Colonic mucosa (tissue), 4 donors: ENCODE results near the gene ALKBH7. TPM values are rescaled to one million over a fixed set of nuclear protein-coding genes. Genes with fewer than 3 reads are reported as not detected.
"Not testable (repeated sequence)": the region's sequence is repeated elsewhere in the genome, so short reads cannot be mapped to it uniquely, and the experiment has no call there.

Source experiments
- DNase-seq: peaks from one replicate; pipeline ENCODE4 v3.0.0-alpha.2; 2020
- H3K27ac ChIP-seq: fragments of 200-600 bp; one replicate; pipeline ENCODE4 v1.8.0; 2021
- H3K27me3 ChIP-seq: fragments of 200-600 bp; one replicate; pipeline ENCODE4 v1.8.0; 2021
- H3K36me3 ChIP-seq: fragments of 200-600 bp; one replicate; pipeline ENCODE4 v1.8.0; 2021
- H3K4me1 ChIP-seq: fragments of 200-600 bp; one replicate; pipeline ENCODE4 v1.8.0; 2021; ENCODE audit warnings: mild to moderate bottlenecking
- H3K4me3 ChIP-seq: fragments of 200-600 bp; one replicate; pipeline ENCODE4 v1.8.0; 2021
- H3K9ac ChIP-seq, 2 donors: one replicate each; pipeline ENCODE4 v1.7.0; 2013; ENCODE audit warnings: control low read depth in 2 of 2, low read depth in 2 of 2, low read length in 2 of 2
- H3K9me3 ChIP-seq: fragments of 200-600 bp; one replicate; pipeline ENCODE4 v1.8.0; 2021
- CTCF ChIP-seq: fragments of 200-600 bp; IDR thresholded peaks from one replicate; pipeline ENCODE4 v1.8.0; 2022; ENCODE audit warnings: antibody characterized with exemption, mild to moderate bottlenecking
- intact Hi-C: fragments of 100-400 bp; cut with DNase I; formaldehyde crosslinking; loops from one replicate; pipeline ENCODE4 v1.14.1; 2022
- total RNA-seq, 2 donors: library from RNA; stranded (reverse); fragmentation: NEBNext Ultra II Directional in 1 of 2; extraction: Animal tissue kit (Norgen Biotek cat#: 25700) in 1 of 2; gene quantifications; one replicate each; pipeline ENCODE4 v1.2.1, GENCODE V29; 2021
- donor health status: healthy.
- donor health status: DM: no; HTN: no; CAD: no.
- donor health status: DM: no; HTN: no; CAD: no.

ALKBH7 gene
- total RNA-seq, 2 donors from 2014 or later, result 135 to 150 TPM

GRCh38 chr19:6352381-6353165 lies 20.0 kb upstream of the ALKBH7 start:
- intact Hi-C loops, result no loop called here
- no peak for TF ChIP-seq CTCF

GRCh38 chr19:6354098-6354674 lies 18.4 kb upstream of the ALKBH7 start:
- no peak overlapping the region for H3K4me3 ChIP-seq
- H3K36me3 ChIP-seq, result no peaks in the 10 kb centered on the region
- H3K9ac ChIP-seq, result no peak overlapping the region
- TF ChIP-seq CTCF, result no peak
- intact Hi-C loops, result no loop called here
- no peaks in the 10 kb centered on the region for H3K27me3 ChIP-seq
- no peaks in the 10 kb centered on the region for H3K4me1 ChIP-seq
- no peak for DNase-seq
- no peaks in the 10 kb centered on the region for H3K9me3 ChIP-seq
- H3K27ac ChIP-seq, result no peak overlapping the region

More at GRCh38 chr19:6352381-6353165, 20.0 kb upstream of the ALKBH7 start:
- DNase-seq, result no peak
- no peaks in the 10 kb centered on the region for H3K27me3 ChIP-seq
- no peaks in the 10 kb centered on the region for H3K9me3 ChIP-seq
- H3K27ac ChIP-seq, result no peak overlapping the region
- no peaks in the 10 kb centered on the region for H3K36me3 ChIP-seq
- H3K4me3 ChIP-seq, result no peak overlapping the region
- no peaks in the 10 kb centered on the region for H3K4me1 ChIP-seq
- no peak overlapping the region for H3K9ac ChIP-seq

- intact Hi-C loops, H3K9me3 ChIP-seq, H3K9ac ChIP-seq, H3K4me1 ChIP-seq, DNase-seq, H3K27ac ChIP-seq, H3K27me3 ChIP-seq, H3K36me3 ChIP-seq, H3K4me3 ChIP-seq: not testable (repeated sequence)
Observed at GRCh38 chr19:6355321-6356040, 17.1 kb upstream of the ALKBH7 start.

GRCh38 chr19:6357174-6357573 lies 15.4 kb upstream of the ALKBH7 start:
- Histone ChIP-seq H3K9ac (no peak overlapping the region), H3K9me3 (no peaks in the 10 kb centered on the region), H3K36me3 (no peaks in the 10 kb centered on the region), H3K27ac (no peak overlapping the region), H3K4me1 (no peaks in the 10 kb centered on the region), H3K4me3 (no peak overlapping the region), H3K27me3 (no peaks in the 10 kb centered on the region)
- TF ChIP-seq CTCF, result no peak
- no peak for DNase-seq
- intact Hi-C loops, result no loop called here

- Histone ChIP-seq H3K4me1 (no peaks in the 10 kb centered on the region), H3K36me3 (no peaks in the 10 kb centered on the region), H3K4me3 (no peak overlapping the region), H3K27me3 (no peaks in the 10 kb centered on the region), H3K9me3 (no peaks in the 10 kb centered on the region), H3K27ac (no peak overlapping the region), H3K9ac (no peak overlapping the region)
- no peak for DNase-seq
- intact Hi-C loops, result no loop called here
- TF ChIP-seq CTCF, result no peak
Observed at GRCh38 chr19:6358003-6358402, 14.6 kb upstream of the ALKBH7 start.
